ENCODE results near the gene GMDS.

GRCh38 chr6:1958257-1958656 is 287.1 kb downstream of the GMDS start:
- no peak for TF ChIP-seq CTCF (conservative IDR thresholded peaks at IDR 0.05; ENCODE audit: low read length)
- no peak for TF ChIP-seq EZH2phosphoT487 (IDR thresholded peaks at IDR 0.05; ENCODE audit: borderline replicate concordance)

All from Loucy (cell line).